HG02943 (cell line): ENCODE results near the gene ATP13A3.

ENCODE experiments used
- ATAC-seq: cut with Tn5 transposase; IDR thresholded peaks from one replicate; pipeline ENCODE4 v1.9.1; 2021; ENCODE audit warnings: mild to moderate bottlenecking, low read depth, moderate library complexity; ENCODE audit not compliant: unreplicated experiment

The ATP13A3 gene

DNA sequence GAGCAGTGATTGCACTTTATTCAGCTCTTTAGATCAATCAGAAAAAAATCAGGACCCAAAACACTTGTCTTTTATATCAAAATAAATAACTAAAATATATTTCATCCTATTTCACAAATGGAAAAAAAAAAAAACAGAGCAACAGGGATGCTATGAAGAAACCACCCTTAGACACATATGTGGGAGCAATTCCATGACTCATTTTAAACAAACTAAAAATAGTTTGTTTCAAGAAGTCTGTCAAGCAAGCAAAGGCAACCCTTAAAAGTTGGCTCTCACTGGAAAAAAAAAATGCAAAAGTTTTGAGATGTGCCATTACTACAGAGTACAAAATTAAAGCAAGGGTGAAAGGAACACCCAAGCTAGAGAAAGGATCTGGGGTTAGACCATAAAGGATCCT lies 5.7 kb downstream of the ATP13A3 start:
- ATAC-seq: no peak

DNA sequence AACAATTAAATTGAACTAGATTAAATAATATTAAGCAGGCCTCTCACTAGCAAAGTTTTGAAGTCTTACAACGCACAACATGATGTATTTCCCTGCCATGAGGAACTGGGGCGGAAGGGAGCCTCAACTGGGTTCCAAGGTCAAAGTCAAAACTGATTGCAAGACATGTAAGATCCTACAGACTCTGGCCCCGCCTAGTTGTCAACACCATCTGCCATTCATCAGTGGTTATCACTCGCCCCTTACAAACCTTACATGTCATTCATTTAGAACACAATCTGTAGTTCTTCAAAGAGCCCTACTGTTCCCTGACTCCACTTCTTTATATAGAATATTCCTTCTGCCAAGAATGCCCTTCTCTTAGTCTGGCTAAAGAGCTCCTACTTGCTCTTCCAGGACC lies 10.0 kb downstream of the ATP13A3 start:
- no peak for ATAC-seq

DNA sequence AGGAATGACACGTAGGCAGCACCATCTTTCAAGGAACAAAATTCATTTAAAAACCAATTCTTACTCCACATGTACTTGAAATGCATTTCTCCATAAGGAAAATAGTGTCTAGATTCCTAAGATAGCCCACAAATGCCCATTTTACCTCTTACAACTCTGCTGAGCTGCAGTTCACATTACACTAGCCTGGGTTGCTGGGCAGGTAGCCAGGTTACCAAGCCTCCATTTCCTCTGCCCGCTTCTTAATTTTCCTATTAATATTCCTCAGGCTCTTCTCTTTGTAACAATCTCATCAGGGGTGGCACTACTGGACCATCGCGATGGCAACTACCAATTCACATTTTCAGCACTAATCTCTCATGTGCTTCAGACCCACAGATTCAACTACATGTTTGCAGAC lies 10.8 kb downstream of the ATP13A3 start:
- ATAC-seq: no peak

DNA sequence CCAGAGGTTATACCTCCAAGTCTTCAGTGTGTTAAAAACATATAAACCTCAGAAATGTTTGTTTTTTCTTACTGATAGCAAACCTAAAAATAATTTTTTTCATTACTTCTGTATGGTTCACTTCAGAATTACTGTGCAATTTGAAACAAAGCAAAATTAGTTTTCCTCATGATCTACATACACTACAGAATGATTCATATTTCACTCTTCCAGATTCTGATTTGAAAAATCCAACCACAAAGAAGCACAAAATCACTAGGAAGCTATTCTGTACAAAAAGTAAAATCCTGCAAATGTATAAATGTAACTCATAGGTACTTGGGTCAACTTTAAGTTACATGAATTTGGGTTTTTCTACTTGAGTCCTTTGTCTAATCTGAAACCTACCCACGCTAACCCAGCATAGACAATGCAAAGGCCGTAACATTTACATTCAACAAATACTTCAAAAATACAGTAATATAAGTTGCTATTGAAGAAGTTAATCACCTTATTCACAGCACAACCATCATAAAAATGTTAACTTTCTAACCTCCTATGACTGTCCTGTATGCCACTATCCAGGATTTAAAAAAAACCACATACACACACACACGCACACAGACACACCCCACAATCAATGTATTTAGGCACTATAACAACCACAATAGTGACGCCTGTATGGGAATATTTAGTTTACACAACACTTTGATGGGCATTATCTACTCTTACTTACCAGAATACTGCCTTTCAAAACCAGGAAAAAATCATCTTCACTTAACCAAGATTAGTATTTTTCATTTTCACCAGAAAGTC lies 11.5 kb downstream of the ATP13A3 start:
- ATAC-seq: no peak

DNA sequence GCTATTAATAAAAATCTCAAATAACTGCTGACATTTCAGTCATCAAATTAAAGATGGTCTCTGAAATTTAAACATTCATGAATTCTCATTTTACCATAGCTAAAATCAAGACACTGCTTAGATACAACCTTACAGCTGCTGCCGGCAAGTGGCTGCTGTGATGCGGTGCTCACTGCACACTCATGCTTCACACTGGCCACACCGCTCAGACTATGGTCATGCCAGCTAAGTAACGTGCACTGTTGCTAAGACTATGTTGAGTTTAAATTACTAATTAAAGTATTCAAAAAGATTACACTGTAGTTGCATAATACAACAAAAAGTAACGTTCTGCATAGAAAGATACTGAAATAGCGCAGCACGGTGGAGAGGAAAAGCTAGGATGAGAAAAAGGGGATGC lies 12.1 kb downstream of the ATP13A3 start:
- no peak for ATAC-seq

DNA sequence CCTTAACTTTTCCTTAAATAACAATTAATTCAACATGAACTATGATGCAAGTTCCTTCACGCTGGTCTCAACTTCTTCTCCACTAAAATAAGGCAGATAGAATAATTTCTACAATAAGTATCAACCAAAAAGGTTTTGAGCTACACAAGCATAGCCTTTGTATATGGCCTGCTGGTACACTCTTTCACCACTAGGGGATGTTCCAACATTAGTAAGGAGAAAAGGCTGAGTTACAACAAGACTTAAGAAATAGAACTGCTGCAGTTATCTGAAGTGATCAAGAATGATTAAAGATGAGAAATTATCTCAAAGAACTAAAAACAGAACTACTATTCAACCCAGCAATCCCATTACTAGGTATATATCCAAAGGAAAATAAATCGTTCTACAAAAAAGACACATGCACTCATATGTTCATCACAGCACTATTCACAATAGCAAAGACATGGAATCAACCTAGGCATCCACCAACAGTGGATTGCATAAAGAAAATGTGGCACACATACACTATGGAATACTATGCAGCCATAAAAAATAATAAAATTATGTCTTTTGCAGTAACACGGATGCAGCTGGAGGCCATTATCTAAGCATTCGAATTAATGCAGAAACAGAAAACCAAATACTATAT lies 14.4 kb downstream of the ATP13A3 start:
- no peak for ATAC-seq

DNA sequence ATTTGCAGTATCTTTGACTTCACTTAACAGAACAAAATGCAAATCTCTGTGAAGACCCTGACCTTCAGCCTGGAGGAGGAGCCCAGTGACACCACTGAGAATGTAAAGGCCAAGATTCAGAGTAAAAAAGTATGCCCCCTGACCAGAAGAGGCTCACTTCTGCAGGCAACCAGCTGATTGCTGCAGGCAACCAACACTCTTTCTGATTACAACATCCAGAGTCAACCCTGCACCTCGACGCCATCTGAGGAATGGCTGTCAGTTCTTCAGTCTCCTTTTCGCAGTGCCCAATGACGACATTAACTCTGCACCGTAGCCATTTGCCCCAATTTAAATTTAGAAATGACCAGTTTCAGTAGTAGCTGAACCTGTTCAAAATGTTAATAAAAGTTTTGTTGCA lies 14.9 kb downstream of the ATP13A3 start:
- no peak for ATAC-seq

DNA sequence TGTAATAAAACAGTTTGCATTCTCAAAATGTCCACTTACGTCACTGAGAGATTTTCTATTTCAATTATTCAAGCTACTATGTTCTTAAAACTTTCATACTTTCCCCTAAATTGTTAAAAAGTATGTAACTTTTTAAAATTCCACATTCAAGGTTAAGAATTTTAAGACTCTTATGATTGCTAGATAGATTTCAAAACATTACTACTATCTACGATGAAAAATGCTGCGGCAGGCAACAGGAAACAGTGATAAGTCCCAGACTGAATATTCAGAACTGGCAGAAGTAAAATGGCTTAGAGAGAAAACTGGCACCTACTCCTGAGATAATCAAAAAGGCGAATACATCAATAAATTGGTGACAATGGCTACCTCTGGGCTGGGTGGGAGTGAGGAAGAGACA lies 16.2 kb downstream of the ATP13A3 start:
- ATAC-seq: no peak

DNA sequence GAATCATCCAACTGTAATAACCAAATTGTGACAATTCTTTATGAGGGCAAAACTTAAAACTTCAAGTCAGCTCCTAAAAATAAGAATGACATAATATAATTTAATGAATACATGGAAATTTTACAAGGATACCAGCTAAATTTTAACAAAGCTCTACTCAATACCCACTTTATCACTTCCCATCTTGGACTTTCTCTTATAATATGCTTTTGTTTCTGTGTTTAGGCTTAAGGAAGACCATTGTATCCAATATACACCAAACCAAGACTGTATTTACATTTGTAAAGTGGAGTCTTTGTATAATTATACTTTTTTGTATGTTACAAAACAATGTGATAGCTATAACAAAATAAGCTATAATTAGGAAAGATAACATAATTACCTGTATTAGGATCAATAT lies 16.8 kb downstream of the ATP13A3 start:
- no peak for ATAC-seq

DNA sequence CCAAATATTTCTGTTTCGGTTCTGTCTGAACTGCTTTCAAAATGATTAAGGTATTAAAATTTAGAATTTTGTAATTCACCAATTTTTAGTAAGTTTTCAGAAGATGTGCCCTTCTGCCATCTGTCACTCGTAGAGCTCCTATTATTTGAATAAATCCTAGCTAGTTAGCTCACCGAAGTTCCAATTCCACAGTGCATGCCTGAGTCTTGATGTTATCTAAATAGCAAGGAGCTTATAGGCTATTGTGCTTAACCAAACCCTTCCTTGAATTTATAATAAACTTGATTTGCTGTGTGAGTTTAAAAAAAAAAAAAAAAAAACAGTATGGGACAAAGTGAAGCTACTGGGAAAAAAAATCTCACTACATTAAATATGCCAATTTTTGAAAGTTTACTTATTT lies 18.7 kb downstream of the ATP13A3 start:
- ATAC-seq: no peak

DNA sequence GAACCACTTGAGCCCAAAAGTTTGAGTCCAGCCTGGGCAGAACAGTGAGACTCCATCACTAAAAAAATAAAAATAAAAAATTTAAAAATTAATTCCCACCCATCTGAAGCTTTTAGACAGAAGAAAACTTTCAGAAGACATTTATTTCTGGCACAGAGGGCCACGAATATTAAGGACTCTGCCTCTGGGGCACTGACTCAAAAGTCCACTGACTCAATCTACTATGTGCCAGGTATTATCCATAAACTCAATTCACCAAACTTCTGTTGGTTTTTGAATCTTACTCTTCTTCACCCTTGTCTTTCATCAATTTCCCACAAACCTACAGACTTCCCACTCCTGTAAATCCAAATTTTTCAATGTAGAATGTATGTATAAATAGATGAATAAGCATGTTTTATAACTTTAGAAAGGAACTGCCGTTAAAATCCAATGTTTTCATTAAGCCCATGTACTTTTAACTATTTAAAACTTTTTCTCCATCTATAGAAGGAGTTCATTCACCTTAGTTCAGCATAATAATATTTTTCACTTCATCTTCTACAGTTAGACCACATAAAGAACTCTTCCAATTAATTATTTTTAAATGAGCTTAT lies 19.9 kb downstream of the ATP13A3 start:
- ATAC-seq: no peak

DNA sequence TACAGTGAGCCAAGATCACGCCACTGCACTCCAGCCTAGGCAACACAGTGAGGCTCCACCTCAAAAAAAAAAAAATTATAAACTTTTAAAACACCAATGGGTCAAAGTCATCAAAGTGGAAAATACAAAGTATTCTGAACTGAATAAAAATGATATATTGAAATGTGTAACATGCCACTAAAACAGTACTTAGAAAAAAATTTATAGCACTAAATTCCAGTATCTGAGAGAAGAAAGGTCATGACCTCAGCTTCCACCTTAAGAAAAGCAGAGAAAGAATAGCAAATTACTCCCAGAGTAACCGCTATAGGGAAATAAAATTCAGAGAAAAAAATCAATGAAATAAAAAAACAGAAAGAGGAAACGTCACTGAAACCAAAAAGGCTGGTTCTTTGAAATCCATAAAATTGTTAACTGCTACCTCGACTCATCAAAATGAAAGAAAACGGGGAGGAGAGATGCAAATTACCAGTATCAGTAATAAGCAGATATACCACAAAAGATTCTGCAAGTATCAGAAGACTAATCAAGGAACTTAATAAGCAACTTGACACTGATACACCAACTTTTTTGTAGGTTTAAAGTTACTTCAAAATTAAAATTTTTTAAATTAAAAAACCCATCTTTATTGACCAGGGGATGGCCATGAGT lies 20.8 kb downstream of the ATP13A3 start:
- no peak for ATAC-seq

DNA sequence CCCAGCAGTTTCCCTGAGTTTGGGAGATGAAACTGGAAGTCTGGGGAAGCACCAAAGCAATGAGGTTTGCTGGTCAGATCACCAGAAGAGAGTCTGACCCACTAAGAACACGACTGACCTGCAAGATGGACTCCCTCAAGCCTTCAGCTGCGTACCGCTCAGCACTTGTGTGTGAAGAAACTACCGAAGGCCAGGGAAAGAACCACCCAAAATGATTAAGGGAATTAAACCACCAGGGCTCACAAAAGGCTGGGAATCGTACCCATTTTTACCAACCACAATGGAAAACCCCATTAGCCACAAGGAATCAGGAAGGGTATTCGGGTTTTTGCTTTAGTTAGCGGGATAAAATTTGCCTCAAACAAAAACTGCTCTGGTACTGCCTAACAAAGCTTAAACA lies 21.6 kb downstream of the ATP13A3 start:
- ATAC-seq: no peak

DNA sequence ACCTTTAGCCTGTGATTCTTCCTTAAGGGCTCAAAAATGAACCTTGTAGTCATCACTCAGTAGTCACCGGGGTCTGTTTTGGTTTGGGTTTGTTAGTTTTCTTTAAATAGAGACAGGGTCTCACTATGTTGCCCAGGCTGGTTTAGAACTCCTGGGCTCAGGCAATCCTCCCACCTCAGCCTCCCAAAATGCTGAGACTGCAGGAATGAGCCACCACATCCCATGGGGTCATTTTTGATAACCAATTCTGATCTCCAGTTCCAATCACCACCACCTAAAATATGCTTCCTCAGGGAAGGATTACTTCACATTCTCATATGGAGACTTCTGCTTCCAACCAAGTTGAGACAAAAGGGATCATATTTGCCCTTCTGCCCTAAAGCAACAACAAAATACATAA lies 22.1 kb downstream of the ATP13A3 start:
- no peak for ATAC-seq

DNA sequence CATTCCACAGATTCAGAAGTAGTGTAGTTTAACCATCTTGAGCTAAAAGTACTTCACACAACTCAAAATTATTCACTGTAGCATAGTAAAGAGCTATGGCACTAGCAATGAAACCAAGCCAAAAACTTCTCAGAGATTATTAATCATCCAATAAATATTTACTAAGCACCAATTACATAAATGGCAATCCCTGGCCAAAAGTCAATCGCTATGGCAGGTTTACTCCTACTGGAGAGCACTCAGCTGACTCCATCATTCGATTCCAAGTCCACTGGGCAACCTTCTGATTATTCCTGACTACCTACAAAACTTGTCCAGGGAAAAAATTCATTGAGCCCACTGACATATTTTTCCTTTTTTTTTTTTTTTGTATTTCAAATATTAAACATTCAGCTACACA lies 23.9 kb downstream of the ATP13A3 start:
- ATAC-seq: no peak

DNA sequence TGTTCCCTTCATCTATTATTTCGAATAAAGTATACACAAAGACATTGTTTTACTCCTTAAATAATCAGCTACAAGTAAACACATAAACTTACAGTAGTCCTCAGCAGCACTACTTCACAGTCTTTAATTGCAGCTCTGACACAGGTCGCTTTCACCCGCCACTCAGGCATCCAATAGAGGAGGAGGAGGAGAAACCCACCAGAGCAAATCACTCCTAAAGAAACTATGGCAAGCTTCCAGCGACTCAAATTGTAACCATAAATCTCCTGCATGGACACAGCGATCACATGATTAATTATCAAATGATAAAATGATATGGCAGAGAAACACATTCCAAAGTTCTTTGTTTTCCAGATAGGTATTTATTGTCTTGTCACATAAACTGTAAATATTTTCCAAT lies 26.2 kb downstream of the ATP13A3 start:
- ATAC-seq: no peak

DNA sequence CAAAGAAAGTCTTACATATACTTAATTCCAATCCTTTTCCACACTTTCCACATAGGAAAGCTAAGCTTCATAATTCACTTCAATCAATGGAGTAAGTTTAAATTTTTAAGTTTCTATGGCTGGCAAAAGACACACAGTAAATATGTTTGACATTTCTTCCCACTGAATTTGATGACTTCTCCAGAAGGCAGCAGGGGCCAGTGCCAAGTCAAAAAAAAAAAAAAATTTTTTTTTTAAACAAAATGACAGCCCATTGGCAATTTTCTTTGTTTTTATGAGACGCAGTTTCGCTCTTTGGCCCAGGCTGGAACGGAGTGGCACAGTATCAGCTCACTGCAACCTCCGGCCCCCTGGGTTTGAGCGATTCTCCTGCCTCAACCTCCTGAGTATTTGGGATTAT lies 28.7 kb downstream of the ATP13A3 start:
- no peak for ATAC-seq

DNA sequence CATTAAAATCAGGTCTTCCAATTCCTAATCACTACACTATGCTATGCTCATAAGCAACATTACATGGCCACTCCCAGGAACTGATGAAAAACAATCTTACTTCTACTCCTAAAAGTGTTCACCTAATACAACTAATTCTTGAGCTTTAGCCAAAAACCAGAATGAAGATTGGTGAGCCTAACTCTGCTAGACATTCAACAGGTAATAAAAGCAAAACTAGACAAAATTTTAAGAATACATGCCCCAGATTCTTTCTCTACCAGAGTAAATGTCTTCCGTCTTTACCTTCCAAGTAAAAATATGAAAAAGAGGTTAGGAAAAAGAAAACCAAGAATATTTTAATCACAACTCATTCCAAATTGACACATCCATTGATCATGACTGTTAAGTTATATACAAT lies 31.3 kb downstream of the ATP13A3 start:
- ATAC-seq: no peak

DNA sequence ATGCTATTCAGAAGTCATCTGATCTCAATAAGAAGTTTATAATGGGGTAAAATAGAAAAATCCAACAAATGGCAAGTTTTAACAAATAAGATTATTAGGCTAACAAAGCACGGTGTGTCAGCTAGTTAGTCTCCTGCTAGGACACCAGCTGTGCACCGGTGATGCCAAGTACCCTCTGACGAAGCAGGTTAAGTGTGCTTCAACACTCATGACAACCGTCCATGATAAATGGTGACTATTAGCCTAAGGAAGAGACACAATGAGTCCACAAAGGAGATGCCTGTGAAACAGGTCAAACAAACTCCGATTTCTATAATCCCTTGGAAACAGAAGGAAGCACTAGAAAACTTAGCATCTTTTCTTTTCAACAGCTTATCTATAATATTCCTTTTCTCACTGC lies 36.5 kb downstream of the ATP13A3 start:
- ATAC-seq: no peak

DNA sequence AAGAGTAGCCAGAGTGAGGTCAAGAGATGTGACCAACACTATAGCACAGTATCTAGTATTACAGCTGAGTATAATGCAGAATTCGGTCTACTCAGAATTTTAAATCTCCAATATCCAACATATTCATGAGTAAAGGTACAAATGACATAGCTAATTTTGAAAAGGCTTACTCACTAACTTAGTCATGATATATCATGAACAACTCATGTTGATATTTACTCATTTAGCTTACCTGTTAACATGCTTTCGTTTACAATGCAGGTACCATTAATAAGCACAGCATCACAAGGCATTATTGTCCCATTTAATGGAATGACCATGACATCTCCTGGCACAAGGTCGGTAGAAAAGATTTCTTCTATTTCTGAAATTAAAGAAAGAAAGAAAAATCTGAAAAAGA lies 36.9 kb downstream of the ATP13A3 start:
- no peak for ATAC-seq

DNA sequence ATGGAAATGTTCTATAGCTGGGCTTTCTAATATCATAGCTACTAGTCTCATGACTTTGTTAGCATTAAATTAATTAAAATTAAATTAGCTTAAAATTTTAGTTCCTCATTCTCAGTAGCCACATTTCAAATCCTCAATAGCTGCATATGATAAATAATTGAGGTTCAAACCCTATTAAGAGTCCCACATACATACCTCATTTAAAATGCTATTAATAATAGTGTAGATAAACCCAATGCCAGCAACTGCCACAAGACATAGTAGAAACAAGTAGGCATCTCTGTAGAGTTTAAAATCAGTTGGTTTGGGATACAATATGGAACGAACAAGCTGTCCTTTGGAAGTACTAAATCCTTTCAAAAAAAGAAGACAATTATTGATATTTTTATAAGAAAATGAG lies 39.1 kb downstream of the ATP13A3 start:
- ATAC-seq: no peak

DNA sequence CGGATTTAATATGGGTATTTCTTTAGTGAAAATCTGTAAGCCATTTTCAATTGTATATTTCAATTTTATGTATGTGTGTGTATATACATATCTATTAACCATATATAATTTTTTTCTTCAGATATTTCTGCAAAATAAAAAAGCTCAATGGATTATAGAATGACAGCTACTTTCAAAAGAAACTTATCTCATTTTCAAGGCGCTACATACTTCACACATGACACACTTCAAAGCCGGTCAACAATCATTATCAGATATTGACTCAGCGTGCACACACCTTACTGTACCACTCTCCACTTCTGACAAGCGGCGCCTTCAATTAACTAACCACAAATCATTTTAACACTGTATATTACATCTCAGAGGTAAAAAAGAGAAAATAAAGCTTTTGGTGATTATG lies 39.6 kb downstream of the ATP13A3 start:
- no peak for ATAC-seq
